Mononuclear cell (primary cell): Measurements from ENCODE around the gene RASSF8. TPM values are rescaled to one million over a fixed set of nuclear protein-coding genes. Genes with fewer than 3 reads are reported as not detected.

ENCODE experiments used
- H3K27me3 ChIP-seq: 2 replicates; pipeline ENCODE4 v1.6.0; 2011; ENCODE audit warnings: low read length, control low read depth; ENCODE audit not compliant: insufficient read depth
- H3K4me1 ChIP-seq: 2 replicates; pipeline ENCODE4 v1.5.1; 2011; ENCODE audit warnings: mild to moderate bottlenecking, low read length, control low read depth; ENCODE audit not compliant: insufficient read depth
- H3K4me3 ChIP-seq: 2 replicates; pipeline ENCODE4 v1.5.1; 2011; ENCODE audit warnings: mild to moderate bottlenecking, low read length, moderate library complexity
- H3K9me3 ChIP-seq: 2 replicates; pipeline ENCODE4 v1.5.1; 2011; ENCODE audit warnings: low read depth, mild to moderate bottlenecking, control low read depth, low read length
- total RNA-seq: library from RNA; depleted of rRNA; stranded (reverse); fragments of >200 nt; gene quantifications from one replicate; pipeline ENCODE4 v1.2.3, GENCODE V29; 2012

RASSF8 gene
- total RNA-seq, 1 donor = 0.21 TPM

DNA sequence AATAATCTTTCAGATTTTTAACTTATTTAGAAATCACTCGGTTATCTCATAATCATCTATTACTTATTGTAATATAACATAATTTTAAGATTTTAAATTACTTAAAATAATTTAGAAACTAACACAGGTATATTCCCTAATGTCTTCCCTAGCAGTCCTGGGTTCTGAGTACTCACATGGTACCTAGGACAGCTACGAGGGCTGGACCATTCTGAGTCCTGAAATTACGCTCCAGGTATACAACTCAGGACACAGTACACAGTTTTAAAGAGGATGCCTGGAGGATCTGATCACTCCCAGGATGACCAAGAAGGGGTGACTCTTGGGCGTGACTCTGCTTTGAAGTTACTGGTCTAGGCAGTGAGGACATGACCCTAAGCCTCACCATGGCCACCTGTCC, 9.1 kb upstream of the RASSF8 start:
- H3K4me1 ChIP-seq = no peaks in the 10 kb centered on the region
- no peak overlapping the region for H3K4me3 ChIP-seq
- H3K27me3 ChIP-seq = no peaks in the 10 kb centered on the region
- H3K9me3 ChIP-seq = no peaks in the 10 kb centered on the region

DNA sequence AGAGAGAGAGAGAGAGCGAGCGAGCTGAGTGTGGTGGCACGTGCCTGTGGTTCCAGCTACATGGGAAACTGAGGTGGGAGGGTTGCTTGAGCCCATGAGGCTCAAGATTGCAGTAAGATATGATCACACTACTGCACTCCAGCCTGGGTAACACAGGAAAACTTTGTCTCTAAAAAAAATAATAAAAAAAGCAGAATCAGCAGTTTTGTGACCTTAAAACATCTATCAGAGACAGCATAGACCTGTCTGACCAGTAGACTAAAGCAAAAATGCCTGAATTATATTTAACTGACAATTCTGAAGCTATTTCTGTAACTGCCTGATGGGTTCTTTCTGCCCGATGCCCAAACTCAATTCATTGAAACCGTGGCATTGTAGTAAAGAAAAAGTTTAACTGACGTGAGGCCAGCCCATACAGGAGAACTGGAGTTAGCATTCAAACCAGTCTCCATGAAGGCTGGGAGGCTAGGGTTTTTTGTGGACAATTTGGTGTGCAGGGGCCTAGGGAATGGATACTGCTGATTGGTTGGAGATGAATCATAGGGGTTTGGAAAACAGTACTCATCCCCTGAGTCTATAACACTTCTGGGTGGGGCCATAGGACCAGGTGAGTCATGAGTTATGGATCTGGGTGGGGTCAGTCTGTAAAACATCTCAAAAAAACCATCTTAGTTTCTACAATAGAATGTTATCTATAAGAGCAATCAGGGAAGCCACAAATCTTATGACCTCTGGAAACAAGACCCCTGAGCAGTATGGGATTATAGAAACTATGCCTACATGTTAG, 8.0 kb upstream of the RASSF8 start:
- no peaks in the 10 kb centered on the region for H3K27me3 ChIP-seq

DNA sequence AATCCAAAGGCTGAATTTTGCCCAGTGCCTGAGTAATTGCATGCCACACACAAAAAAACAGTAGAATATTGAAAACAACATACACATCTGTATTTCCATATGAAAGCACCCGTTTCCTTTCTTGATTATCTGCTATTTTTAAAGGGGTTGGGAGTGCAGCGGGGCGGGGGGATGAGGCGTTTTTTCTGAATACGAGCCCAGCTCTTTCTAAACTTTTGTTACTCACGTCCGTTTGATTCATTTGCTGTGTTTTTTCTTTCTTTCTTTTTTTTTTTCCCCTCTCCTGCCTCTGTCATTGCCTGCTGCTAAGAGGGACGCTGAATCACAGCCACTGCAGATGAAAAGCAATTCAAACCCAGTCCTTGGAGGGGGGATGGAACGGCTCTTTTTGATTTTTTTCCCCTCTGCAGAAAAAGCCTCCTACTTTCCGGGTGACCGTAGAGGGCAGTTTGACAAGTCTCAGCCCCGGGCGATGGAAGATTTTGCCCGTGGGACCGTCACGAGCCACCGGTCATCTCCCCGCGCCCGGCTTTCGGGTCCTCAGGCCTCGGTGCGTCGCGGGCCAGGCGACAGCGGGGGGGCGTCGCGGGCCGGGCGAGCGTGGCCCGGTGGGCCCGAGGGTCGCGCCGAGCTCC, 572 bp upstream of the RASSF8 start:
- Histone ChIP-seq H3K27me3 (peaks cover 58% of the 10 kb centered on the region), H3K4me3 (peak overlapping the region; percentile 26), H3K9me3 (no peaks in the 10 kb centered on the region), H3K4me1 (peaks cover 21% of the 10 kb centered on the region)

More for the DNA sequence above, 8.0 kb upstream of the RASSF8 start:
- no peaks in the 10 kb centered on the region for H3K9me3 ChIP-seq
- H3K4me3 ChIP-seq = no peak overlapping the region
- no peaks in the 10 kb centered on the region for H3K4me1 ChIP-seq

- Histone ChIP-seq H3K9me3 (no peaks in the 10 kb centered on the region), H3K4me1 (peaks cover 21% of the 10 kb centered on the region), H3K4me3 (peak overlapping the region; percentile 36), H3K27me3 (peaks cover 59% of the 10 kb centered on the region)
These were observed 834 bp downstream of the RASSF8 start for GRCh38 chr12:25959071-25959961.

GRCh38 chr12:25960143-25960542, 1.7 kb downstream of the RASSF8 start:
- no peak overlapping the region for H3K4me3 ChIP-seq
- H3K27me3 ChIP-seq = peaks cover 59% of the 10 kb centered on the region
- no peaks in the 10 kb centered on the region for H3K9me3 ChIP-seq
- H3K4me1 ChIP-seq = peaks cover 21% of the 10 kb centered on the region

DNA sequence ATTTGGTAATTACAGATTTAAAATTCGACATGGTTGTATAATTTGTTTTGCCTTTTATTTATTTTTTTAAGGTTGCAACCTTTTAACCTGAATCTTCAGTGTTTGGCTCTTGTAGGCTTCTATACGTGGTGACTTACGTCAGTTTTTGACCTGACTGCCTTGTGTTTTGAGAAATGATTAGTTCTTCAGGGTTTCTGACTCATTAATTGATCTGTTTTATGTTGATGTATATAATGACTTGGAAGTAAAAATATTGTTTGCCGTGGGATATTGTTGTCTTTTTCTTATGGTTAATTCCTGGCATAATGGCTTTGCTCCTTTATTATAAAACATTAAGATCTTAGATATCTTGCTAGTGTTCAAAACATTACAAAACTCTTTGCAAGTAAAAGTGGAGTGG, 2.5 kb downstream of the RASSF8 start:
- H3K27me3 ChIP-seq = peaks cover 55% of the 10 kb centered on the region
- H3K9me3 ChIP-seq = no peaks in the 10 kb centered on the region
- H3K4me3 ChIP-seq = no peak overlapping the region
- H3K4me1 ChIP-seq = peaks cover 21% of the 10 kb centered on the region

DNA sequence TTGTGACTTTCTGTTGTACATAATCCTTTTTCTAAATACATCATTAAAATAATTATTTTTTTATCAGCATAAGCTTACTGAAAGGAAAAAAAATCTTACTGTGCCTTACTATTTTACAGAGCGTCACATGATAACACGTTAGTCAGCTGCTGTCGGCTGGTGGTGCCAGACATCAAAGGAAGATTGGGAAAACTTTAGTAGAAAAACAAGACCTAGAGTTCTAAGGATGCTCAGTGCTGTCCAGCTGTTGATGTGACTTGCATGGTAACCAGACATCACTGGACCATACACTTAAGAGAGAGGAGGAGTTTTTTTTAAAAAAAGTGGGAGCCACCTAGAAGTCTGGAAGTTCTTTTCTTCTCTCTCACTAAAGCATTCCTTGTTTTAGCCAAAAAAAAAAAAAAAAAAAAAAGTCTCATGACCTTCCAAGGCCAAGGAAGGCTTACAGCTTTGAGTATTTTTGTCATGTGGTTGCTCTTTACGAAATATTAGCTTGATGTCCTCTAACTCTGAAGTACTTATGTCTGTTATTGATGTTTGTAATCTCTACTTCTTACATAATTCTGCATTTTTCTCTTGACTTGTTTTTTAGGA, 4.5 kb downstream of the RASSF8 start:
- Histone ChIP-seq H3K27me3 (peaks cover 40% of the 10 kb centered on the region), H3K4me3 (no peak overlapping the region), H3K9me3 (no peaks in the 10 kb centered on the region), H3K4me1 (peaks cover 18% of the 10 kb centered on the region)

DNA sequence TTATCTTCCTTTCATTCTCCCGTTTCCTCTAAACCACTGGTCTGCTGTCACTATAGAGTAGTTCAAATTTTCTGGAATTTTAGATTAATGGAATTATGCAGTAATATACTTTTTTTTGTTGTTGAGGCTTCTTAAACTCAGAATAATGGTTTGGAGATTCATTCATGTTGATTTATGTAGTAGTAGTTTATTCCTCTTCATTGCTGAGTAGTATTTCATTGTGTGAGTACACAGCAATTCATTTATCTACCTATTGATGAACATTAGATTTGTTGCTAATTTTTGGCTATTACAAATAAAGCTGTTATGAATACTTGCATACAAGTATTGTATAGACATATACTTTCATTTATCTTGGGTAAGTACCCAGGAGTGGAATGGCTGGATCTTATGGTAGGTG, 7.2 kb downstream of the RASSF8 start:
- Histone ChIP-seq H3K9me3 (no peaks in the 10 kb centered on the region), H3K4me1 (no peaks in the 10 kb centered on the region), H3K27me3 (peaks cover 24% of the 10 kb centered on the region), H3K4me3 (no peak overlapping the region)

DNA sequence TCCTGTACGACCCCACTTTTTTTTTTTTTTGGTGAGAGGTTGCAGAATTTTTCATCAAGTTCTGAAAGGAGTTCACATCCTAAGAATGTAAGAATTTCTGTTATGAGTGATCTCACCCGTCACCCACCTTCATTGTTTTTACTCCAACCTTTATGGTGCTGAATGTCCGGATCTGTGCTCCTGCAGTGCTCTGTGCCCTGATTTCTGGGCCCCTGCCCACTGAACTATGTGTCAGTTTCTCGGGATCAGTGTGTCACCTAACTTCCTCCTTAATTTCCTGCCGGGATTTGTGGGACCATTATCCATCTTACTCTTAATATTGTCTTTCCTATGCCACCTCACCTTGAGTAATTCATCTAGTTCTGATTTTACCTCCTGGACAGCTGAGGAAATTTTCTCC, 11.6 kb downstream of the RASSF8 start:
- Histone ChIP-seq H3K4me3 (no peak overlapping the region), H3K4me1 (no peaks in the 10 kb centered on the region), H3K9me3 (no peaks in the 10 kb centered on the region), H3K27me3 (no peaks in the 10 kb centered on the region)

GRCh38 chr12:25970916-25971653, 12.6 kb downstream of the RASSF8 start:
- Histone ChIP-seq H3K4me1 (no peaks in the 10 kb centered on the region), H3K9me3 (no peaks in the 10 kb centered on the region), H3K27me3 (no peaks in the 10 kb centered on the region), H3K4me3 (no peak overlapping the region)

- no peaks in the 10 kb centered on the region for H3K4me1 ChIP-seq
- no peaks in the 10 kb centered on the region for H3K9me3 ChIP-seq
- no peak overlapping the region for H3K4me3 ChIP-seq
- no peaks in the 10 kb centered on the region for H3K27me3 ChIP-seq
These were observed 13.2 kb downstream of the RASSF8 start for GRCh38 chr12:25971654-25972041.

- H3K4me1 ChIP-seq = no peaks in the 10 kb centered on the region
- no peaks in the 10 kb centered on the region for H3K27me3 ChIP-seq
- H3K9me3 ChIP-seq = no peaks in the 10 kb centered on the region
- no peak overlapping the region for H3K4me3 ChIP-seq
These were observed 14.3 kb downstream of the RASSF8 start for GRCh38 chr12:25972783-25973182.

- no peak overlapping the region for H3K4me3 ChIP-seq
- H3K27me3 ChIP-seq = no peaks in the 10 kb centered on the region
- H3K9me3 ChIP-seq = no peaks in the 10 kb centered on the region
- H3K4me1 ChIP-seq = no peaks in the 10 kb centered on the region
These were observed 16.7 kb downstream of the RASSF8 start for GRCh38 chr12:25975179-25975578.

GRCh38 chr12:25975682-25976081, 17.2 kb downstream of the RASSF8 start:
- Histone ChIP-seq H3K4me1 (no peaks in the 10 kb centered on the region), H3K4me3 (no peak overlapping the region), H3K9me3 (no peaks in the 10 kb centered on the region), H3K27me3 (no peaks in the 10 kb centered on the region)
